MM.1S (cell line): ENCODE results near the gene ELANE.

Source experiments
- CTCF ChIP-seq: fragments of 300-600 bp; sonication (generic); IDR thresholded peaks from 2 replicates; pipeline ENCODE4 v1.5.1; 2016; ENCODE audit warnings: antibody characterized with exemption, low read length, mixed read lengths
- EZH2phosphoT487 ChIP-seq: fragments of 300-600 bp; sonication (generic); IDR thresholded peaks from 2 replicates; pipeline ENCODE4 v1.6.1; 2018; ENCODE audit warnings: antibody characterized with exemption, low read length

DNA sequence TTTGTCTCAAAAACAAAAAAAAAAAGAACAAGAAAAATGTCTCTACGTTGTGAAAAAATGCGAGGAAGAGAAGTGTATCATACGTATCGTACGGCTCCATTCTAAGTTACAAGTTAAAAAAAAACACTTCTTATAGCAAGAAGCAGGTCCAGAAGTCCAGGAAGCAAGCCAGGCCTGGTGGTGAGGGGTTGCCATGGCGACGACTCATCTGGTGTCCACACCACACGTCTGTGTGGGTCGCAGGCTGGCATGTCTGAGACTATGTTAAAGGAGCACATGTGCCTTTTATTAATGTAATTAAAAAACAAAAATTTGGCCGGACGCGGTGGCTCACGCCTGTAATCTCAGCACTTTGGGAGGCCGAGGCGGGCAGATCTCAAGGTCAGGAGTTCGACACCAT lies 35.0 kb downstream of the ELANE start:
- TF ChIP-seq CTCF (no peak), EZH2phosphoT487 (no peak)
